Endodermal cell (in vitro differentiated cells): ENCODE measurements around the gene RBBP8. TPM values are rescaled to one million over a fixed set of nuclear protein-coding genes. Genes with fewer than 3 reads are reported as not detected.
"Not testable (repeated sequence)": the region's sequence is repeated elsewhere in the genome, so short reads cannot be mapped to it uniquely, and the experiment has no call there.

Experiments used
- DNase-seq: peaks from one replicate; pipeline ENCODE4 v3.0.0-alpha.2; 2017
- H3K27ac ChIP-seq: 2 replicates; pipeline ENCODE4 v1.5.1; 2013; ENCODE audit warnings: mild to moderate bottlenecking, low read depth, low read length, moderate library complexity
- H3K27me3 ChIP-seq: 2 replicates; pipeline ENCODE4 v1.6.1; 2013; ENCODE audit warnings: mild to moderate bottlenecking, low read length, moderate library complexity; ENCODE audit not compliant: insufficient read depth, control insufficient read depth, poor library complexity, severe bottlenecking
- H3K36me3 ChIP-seq: 2 replicates; pipeline ENCODE4 v1.7.0; 2013; ENCODE audit warnings: mild to moderate bottlenecking, low read length, moderate library complexity; ENCODE audit not compliant: control insufficient read depth, insufficient read depth
- H3K4me1 ChIP-seq: one replicate; pipeline ENCODE4 v1.7.0; 2013; ENCODE audit warnings: low read length; ENCODE audit not compliant: control insufficient read depth, insufficient read depth
- H3K4me3 ChIP-seq: 2 replicates; pipeline ENCODE4 v1.5.1; 2013; ENCODE audit warnings: mild to moderate bottlenecking, low read length, moderate library complexity
- H3K9ac ChIP-seq: 2 replicates; pipeline ENCODE4 v1.6.1; 2013; ENCODE audit warnings: mild to moderate bottlenecking, low read length, moderate library complexity; ENCODE audit not compliant: poor library complexity, severe bottlenecking; ENCODE audit errors: extremely low read depth
- H3K9me3 ChIP-seq: 2 replicates; pipeline ENCODE4 v1.6.1; 2013; ENCODE audit warnings: mild to moderate bottlenecking, low read length, moderate library complexity; ENCODE audit not compliant: control insufficient read depth
- H3K27ac Mint-ChIP-seq: 2 replicates; pipeline ENCODE4 v1.8.0; 2020; ENCODE audit warnings: mixed read lengths
- H3K27me3 Mint-ChIP-seq: 2 replicates; pipeline ENCODE4 v1.8.0; 2021; ENCODE audit warnings: mild to moderate bottlenecking, mixed read lengths; ENCODE audit not compliant: insufficient read depth
- H3K36me3 Mint-ChIP-seq: 2 replicates; pipeline ENCODE4 v1.8.0; 2020; ENCODE audit warnings: low read depth, mixed read lengths
- H3K4me1 Mint-ChIP-seq: 2 replicates; pipeline ENCODE4 v1.8.0; 2020; ENCODE audit warnings: mixed read lengths
- H3K4me3 Mint-ChIP-seq: 2 replicates; pipeline ENCODE4 v1.8.0; 2020; ENCODE audit warnings: mild to moderate bottlenecking, moderate library complexity, mixed read lengths
- H3K9me3 Mint-ChIP-seq: 2 replicates; pipeline ENCODE4 v1.8.0; 2020; ENCODE audit warnings: mild to moderate bottlenecking, mixed read lengths
- WGBS, 2 experiments: methylation state at CpG; one replicate each; pipeline versions ENCODE4 v1.1.5 to v1.1.7; 2013; ENCODE audit warnings: missing lambda C conversion rate in 2 of 2, mixed read lengths in 1 of 2; ENCODE audit not compliant: insufficient coverage in 1 of 2, insufficient read length in 1 of 2; 5-methylcytosine and 5-hydroxymethylcytosine counted together
- total RNA-seq, 2 donors: library from RNA; stranded (reverse); fragmentation: NEBNext Ultra II Directional in 1 of 2; extraction: Animal tissue kit (Norgen Biotek cat#: 25700) in 1 of 2; gene quantifications; 2 replicates in 1 of 2; 3 replicates in 1 of 2; pipeline ENCODE4 v1.2.1, GENCODE V29; 2021
- TF ChIP-seq, protein P1 (sequence below): fragments of 200-600 bp; sonication (generic); conservative IDR thresholded peaks from 2 replicates; pipeline ENCODE4 v1.5.0; 2021; ENCODE audit warnings: antibody characterized with exemption, mild to moderate bottlenecking

RBBP8 gene
- total RNA-seq, 2 donors from 2014 or later: 44.3 to 55.5 TPM

DNA sequence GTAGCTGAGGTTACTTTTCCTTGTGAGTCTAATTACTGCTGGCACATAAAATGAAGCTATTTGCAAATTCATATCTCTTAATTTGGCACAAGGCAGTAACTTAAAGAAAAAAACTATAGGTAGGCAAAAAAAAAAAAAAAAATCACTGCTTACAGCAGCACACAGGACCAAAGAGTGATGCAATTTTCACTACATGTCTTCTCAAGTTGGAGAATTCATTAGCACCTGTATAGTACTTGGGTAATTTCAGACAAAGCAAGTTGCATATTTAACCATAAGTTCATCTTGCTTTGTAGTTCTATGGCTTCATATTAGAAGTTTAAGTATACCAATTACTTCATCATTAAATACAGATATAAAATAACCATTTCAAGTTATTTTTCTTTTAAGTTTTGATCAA, 33.7 kb upstream of the RBBP8 start:
- H3K4me3 ChIP-seq: no peak overlapping the region
- no peak overlapping the region for H3K4me3 Mint-ChIP-seq
- peaks cover 20% of the 10 kb centered on the region for H3K9me3 Mint-ChIP-seq
- H3K36me3 ChIP-seq: no peaks in the 10 kb centered on the region
- peaks cover 6% of the 10 kb centered on the region for H3K36me3 Mint-ChIP-seq
- H3K27ac Mint-ChIP-seq: no peak overlapping the region
- no peaks in the 10 kb centered on the region for H3K4me1 Mint-ChIP-seq
- H3K9me3 ChIP-seq: peaks cover 13% of the 10 kb centered on the region
- H3K27ac ChIP-seq: no peak overlapping the region
- TF ChIP-seq, protein P1, sequence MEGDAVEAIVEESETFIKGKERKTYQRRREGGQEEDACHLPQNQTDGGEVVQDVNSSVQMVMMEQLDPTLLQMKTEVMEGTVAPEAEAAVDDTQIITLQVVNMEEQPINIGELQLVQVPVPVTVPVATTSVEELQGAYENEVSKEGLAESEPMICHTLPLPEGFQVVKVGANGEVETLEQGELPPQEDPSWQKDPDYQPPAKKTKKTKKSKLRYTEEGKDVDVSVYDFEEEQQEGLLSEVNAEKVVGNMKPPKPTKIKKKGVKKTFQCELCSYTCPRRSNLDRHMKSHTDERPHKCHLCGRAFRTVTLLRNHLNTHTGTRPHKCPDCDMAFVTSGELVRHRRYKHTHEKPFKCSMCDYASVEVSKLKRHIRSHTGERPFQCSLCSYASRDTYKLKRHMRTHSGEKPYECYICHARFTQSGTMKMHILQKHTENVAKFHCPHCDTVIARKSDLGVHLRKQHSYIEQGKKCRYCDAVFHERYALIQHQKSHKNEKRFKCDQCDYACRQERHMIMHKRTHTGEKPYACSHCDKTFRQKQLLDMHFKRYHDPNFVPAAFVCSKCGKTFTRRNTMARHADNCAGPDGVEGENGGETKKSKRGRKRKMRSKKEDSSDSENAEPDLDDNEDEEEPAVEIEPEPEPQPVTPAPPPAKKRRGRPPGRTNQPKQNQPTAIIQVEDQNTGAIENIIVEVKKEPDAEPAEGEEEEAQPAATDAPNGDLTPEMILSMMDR: no peak
- no peak for DNase-seq
- H3K27me3 ChIP-seq: no peaks in the 10 kb centered on the region
- no peak overlapping the region for H3K9ac ChIP-seq
- no peaks in the 10 kb centered on the region for H3K4me1 ChIP-seq
- no peaks in the 10 kb centered on the region for H3K27me3 Mint-ChIP-seq

DNA sequence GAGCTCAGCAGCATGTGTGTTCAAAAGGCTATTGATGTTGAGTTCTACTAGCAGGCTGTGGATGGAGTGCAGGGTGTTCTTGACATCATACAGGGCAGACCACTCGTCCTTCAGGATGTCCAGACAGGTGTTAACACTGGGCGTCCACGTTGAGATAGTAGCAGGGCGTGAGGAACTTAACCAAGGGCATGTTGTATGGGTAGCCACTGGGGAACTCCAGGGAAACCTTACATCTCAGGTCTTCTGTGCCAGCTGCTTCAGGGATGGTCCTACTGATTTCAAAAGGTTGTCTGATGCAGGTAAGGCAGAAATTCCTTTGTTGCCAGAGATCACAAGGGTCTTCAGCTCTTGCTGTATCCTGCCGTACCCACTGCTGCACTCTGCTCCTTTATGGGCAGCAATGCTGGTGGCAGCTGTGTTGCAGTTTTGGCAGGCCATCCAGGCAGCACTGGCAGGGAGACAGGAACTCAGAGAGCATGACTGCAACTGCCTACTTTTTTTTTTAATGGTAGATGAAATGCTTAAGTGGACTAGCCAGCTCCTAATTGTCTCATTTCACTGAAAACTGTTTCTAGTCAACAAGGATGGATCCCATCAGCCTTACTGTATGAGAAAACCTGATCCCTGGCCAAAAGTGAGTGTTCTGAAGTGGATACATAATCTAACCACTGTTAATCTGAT, 32.4 kb upstream of the RBBP8 start:
- H3K36me3 Mint-ChIP-seq: peaks cover 4% of the 10 kb centered on the region
- no peak overlapping the region for H3K27ac Mint-ChIP-seq
- Histone ChIP-seq H3K4me3 (no peak overlapping the region), H3K9ac (no peak overlapping the region), H3K27ac (no peak overlapping the region), H3K9me3 (peaks cover 13% of the 10 kb centered on the region), H3K27me3 (no peaks in the 10 kb centered on the region), H3K4me1 (no peaks in the 10 kb centered on the region), H3K36me3 (no peaks in the 10 kb centered on the region)
- DNase-seq: no peak
- H3K27me3 Mint-ChIP-seq: no peaks in the 10 kb centered on the region
- TF ChIP-seq, protein P1: no peak
- peaks cover 17% of the 10 kb centered on the region for H3K9me3 Mint-ChIP-seq
- no peak overlapping the region for H3K4me3 Mint-ChIP-seq
- no peaks in the 10 kb centered on the region for H3K4me1 Mint-ChIP-seq
- 92 to 94% methylated on average over 5 of the region's 5 CpGs for WGBS, 2 experiments

DNA sequence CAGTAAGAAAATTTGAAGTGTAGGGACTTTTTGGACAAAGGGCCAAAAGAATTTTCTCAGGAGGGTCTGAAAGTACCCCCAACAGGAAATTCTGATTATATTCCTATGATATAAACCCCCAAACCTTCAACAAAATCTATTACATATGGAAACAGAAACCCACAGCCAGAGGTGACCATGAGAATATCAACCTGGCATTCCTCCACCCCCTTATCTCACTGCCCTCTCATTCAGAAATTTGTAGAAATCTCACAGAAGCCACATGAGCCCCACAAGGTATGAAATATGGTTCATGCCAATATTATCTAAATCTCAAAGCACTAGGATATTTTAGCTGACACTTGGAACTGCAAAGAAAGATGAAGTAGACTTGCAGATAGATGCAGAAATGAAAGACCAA, 31.0 kb upstream of the RBBP8 start:
- H3K27me3 ChIP-seq: no peaks in the 10 kb centered on the region
- no peaks in the 10 kb centered on the region for H3K36me3 ChIP-seq
- no peak overlapping the region for H3K9ac ChIP-seq
- no peak overlapping the region for H3K27ac Mint-ChIP-seq
- H3K9me3 Mint-ChIP-seq: peaks cover 17% of the 10 kb centered on the region
- H3K9me3 ChIP-seq: peaks cover 13% of the 10 kb centered on the region
- no peaks in the 10 kb centered on the region for H3K4me1 Mint-ChIP-seq
- no peak overlapping the region for H3K4me3 Mint-ChIP-seq
- peaks cover 4% of the 10 kb centered on the region for H3K36me3 Mint-ChIP-seq
- DNase-seq: no peak
- TF ChIP-seq, protein P1: no peak
- no peaks in the 10 kb centered on the region for H3K4me1 ChIP-seq
- no peaks in the 10 kb centered on the region for H3K27me3 Mint-ChIP-seq
- no peak overlapping the region for H3K4me3 ChIP-seq
- no peak overlapping the region for H3K27ac ChIP-seq

DNA sequence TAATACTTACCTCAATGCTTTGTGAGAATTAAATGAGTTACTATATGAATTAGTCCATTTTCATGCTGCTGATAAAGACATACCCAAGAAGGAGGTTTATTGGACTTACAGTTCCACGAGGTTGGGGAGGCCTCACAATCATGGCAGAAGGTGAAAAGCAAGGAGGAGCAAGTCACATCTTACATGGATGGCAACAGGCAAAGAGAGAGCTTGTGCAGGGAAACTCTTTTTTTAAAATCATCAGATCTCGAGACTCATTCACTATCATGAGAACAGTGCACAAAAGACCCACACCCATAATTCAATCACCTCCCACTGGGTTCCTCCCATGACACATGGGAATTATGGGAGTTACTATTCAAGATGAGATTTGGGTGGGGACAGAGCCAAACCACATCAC, 29.9 kb upstream of the RBBP8 start:
- H3K9me3 ChIP-seq: peaks cover 13% of the 10 kb centered on the region
- H3K9ac ChIP-seq, H3K4me1 ChIP-seq, H3K27ac Mint-ChIP-seq, H3K27ac ChIP-seq, DNase-seq, H3K27me3 Mint-ChIP-seq, H3K4me1 Mint-ChIP-seq, H3K36me3 Mint-ChIP-seq, H3K27me3 ChIP-seq, H3K36me3 ChIP-seq, H3K4me3 Mint-ChIP-seq, H3K4me3 ChIP-seq: not testable (repeated sequence)
- 72 to 75% methylated on average over 1 to 2 of the region's 2 CpGs for WGBS, 2 experiments
- peaks cover 17% of the 10 kb centered on the region for H3K9me3 Mint-ChIP-seq
